NCI-H748 treated with DMSO at 0.1 percent for 48 hours (cell line): ENCODE data around the gene IGDCC3.
"Not testable (repeated sequence)": the region's sequence is repeated elsewhere in the genome, so short reads cannot be mapped to it uniquely, and the experiment has no call there.

Experiments used
- DNase-seq: peaks from one replicate; lab custom pipeline; 2025; lab: John Stamatoyannopoulos, UW

The IGDCC3 gene

GRCh38 chr15:65370885-65371284, 6.9 kb downstream of the IGDCC3 start:
- no peak for DNase-seq

GRCh38 chr15:65369651-65370050, 8.2 kb downstream of the IGDCC3 start:
- no peak for DNase-seq

- no peak for DNase-seq
Measured at GRCh38 chr15:65369212-65369547, 8.6 kb downstream of the IGDCC3 start.

- DNase-seq = no peak
Measured at GRCh38 chr15:65368302-65369211, 9.2 kb downstream of the IGDCC3 start.

GRCh38 chr15:65366122-65366892, 11.5 kb downstream of the IGDCC3 start:
- no peak for DNase-seq

GRCh38 chr15:65365229-65365628, 12.6 kb downstream of the IGDCC3 start:
- DNase-seq = no peak

GRCh38 chr15:65363766-65364165, 14.0 kb downstream of the IGDCC3 start:
- DNase-seq = no peak

- DNase-seq = no peak
Measured at GRCh38 chr15:65363306-65363705, 14.5 kb downstream of the IGDCC3 start.

GRCh38 chr15:65362491-65362890, 15.3 kb downstream of the IGDCC3 start:
- no peak for DNase-seq

- no peak for DNase-seq
Measured at GRCh38 chr15:65361708-65362459, 15.9 kb downstream of the IGDCC3 start.

GRCh38 chr15:65360506-65360905, 17.3 kb downstream of the IGDCC3 start:
- DNase-seq = no peak

- DNase-seq = no peak
Measured at GRCh38 chr15:65355988-65356353, 21.8 kb downstream of the IGDCC3 start.

GRCh38 chr15:65355173-65355987, 22.4 kb downstream of the IGDCC3 start:
- no peak for DNase-seq

- no peak for DNase-seq
Measured at GRCh38 chr15:65354835-65355172, 23.0 kb downstream of the IGDCC3 start.

GRCh38 chr15:65351972-65352371, 25.8 kb downstream of the IGDCC3 start:
- DNase-seq = not testable (repeated sequence)

- no peak for DNase-seq
Measured at GRCh38 chr15:65349338-65349737, 28.5 kb downstream of the IGDCC3 start.

- not testable (repeated sequence) for DNase-seq
Measured at GRCh38 chr15:65347756-65348155, 30.0 kb downstream of the IGDCC3 start.

GRCh38 chr15:65346856-65347598, 30.8 kb downstream of the IGDCC3 start:
- DNase-seq = no peak

- DNase-seq = no peak
Measured at GRCh38 chr15:65344914-65345275, 32.9 kb downstream of the IGDCC3 start.

GRCh38 chr15:65344214-65344913, 33.4 kb downstream of the IGDCC3 start:
- no peak for DNase-seq
